ENCODE measurements around the gene IRGC. TPM values are rescaled to one million over a fixed set of nuclear protein-coding genes. Genes with fewer than 3 reads are reported as not detected.
A peak's percentile ranks its signal among the peaks of the same experiment; 100 is the strongest.
"Not testable (repeated sequence)": the region's sequence is repeated elsewhere in the genome, so short reads cannot be mapped to it uniquely, and the experiment has no call there.

IRGC gene
- total and polyA plus RNA-seq, 2 experiments from 2014 or later, result not detected

GRCh38 chr19:43763473-43763939, 47.6 kb downstream of the IRGC start:
- TF ChIP-seq, protein P1, sequence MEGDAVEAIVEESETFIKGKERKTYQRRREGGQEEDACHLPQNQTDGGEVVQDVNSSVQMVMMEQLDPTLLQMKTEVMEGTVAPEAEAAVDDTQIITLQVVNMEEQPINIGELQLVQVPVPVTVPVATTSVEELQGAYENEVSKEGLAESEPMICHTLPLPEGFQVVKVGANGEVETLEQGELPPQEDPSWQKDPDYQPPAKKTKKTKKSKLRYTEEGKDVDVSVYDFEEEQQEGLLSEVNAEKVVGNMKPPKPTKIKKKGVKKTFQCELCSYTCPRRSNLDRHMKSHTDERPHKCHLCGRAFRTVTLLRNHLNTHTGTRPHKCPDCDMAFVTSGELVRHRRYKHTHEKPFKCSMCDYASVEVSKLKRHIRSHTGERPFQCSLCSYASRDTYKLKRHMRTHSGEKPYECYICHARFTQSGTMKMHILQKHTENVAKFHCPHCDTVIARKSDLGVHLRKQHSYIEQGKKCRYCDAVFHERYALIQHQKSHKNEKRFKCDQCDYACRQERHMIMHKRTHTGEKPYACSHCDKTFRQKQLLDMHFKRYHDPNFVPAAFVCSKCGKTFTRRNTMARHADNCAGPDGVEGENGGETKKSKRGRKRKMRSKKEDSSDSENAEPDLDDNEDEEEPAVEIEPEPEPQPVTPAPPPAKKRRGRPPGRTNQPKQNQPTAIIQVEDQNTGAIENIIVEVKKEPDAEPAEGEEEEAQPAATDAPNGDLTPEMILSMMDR (IDR thresholded peaks at IDR 0.05; ENCODE audit: low read depth, low read length), result no peak
- H3K9me3 ChIP-seq (ENCODE audit: low read depth), result no peaks in the 10 kb centered on the region
- H3K36me3 ChIP-seq, result no peaks in the 10 kb centered on the region
- DNase-seq (ENCODE audit: low read depth in 1 of 2, low spot score in 1 of 2), result no peak
- no peak overlapping the region for H3K4me3 ChIP-seq
- H3K4me1 ChIP-seq (ENCODE audit: low read depth), result no peaks in the 10 kb centered on the region
- no peaks in the 10 kb centered on the region for H3K27me3 ChIP-seq
- no peak overlapping the region for H3K27ac ChIP-seq

- H3K27ac ChIP-seq; H3K27me3 ChIP-seq; H3K9me3 ChIP-seq (ENCODE audit: low read depth); DNase-seq (ENCODE audit: low read depth in 1 of 2, low spot score in 1 of 2); H3K4me3 ChIP-seq; H3K36me3 ChIP-seq; H3K4me1 ChIP-seq (ENCODE audit: low read depth): not testable (repeated sequence)
Observed at GRCh38 chr19:43764684-43765083, 48.8 kb downstream of the IRGC start.

DNA sequence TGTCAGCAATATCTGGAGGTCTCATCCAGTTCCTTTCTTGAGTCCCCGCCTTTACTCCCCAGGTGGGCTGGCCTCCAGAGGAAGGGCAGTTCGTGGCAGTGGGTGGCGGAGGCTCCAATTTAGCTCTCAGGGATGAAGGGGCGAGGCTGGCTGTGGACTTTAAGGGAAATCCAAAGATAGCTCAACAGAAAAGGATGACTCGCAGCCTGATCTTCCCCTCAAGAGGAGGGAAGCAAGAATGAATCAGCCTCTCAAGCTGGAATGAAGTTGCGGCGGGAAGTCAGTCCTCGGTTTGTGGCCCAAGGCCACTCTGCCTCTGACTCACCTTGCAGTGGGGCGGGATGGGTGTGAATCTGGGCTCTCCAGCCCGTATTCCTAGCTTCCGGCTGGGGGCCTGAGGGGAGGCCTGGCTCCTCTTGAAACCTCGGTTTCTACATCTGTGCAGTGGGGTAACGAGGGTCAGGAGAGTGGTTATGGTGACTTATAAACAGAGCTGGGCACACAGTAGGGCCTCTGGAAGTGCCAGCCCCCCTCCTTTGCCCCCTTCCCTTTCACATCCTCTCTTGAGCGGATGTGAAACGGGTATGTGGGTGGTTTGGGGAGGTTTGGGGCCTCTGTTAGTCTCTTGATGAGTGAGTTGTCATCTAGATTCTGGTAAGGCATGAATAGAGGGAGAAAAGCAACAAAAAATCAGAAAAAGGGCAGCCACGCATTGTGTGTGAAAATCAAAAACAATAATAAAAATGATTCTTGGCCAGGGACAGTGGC, 49.4 kb downstream of the IRGC start:
- Histone ChIP-seq H3K27ac (no peak overlapping the region), H3K36me3 (no peaks in the 10 kb centered on the region), H3K9me3 (ENCODE audit: low read depth) (no peaks in the 10 kb centered on the region), H3K4me1 (ENCODE audit: low read depth) (no peaks in the 10 kb centered on the region), H3K27me3 (peaks cover 16% of the 10 kb centered on the region), H3K4me3 (no peak overlapping the region)
- peak in 1 of 2 donors; percentile 89 for DNase-seq (ENCODE audit: low read depth in 1 of 2, low spot score in 1 of 2)
- TF ChIP-seq, protein P1 (IDR thresholded peaks at IDR 0.05; ENCODE audit: low read depth, low read length), result no peak

- Histone ChIP-seq H3K9me3 (ENCODE audit: low read depth) (no peaks in the 10 kb centered on the region), H3K4me1 (ENCODE audit: low read depth) (no peaks in the 10 kb centered on the region), H3K27me3 (peaks cover 30% of the 10 kb centered on the region), H3K4me3 (no peak overlapping the region), H3K27ac (no peak overlapping the region), H3K36me3 (no peaks in the 10 kb centered on the region)
- TF ChIP-seq, protein P1 (IDR thresholded peaks at IDR 0.05; ENCODE audit: low read depth, low read length), result no peak
- DNase-seq (ENCODE audit: low read depth in 1 of 2, low spot score in 1 of 2), result no peak
Observed at GRCh38 chr19:43766755-43767043, 50.8 kb downstream of the IRGC start.

DNA sequence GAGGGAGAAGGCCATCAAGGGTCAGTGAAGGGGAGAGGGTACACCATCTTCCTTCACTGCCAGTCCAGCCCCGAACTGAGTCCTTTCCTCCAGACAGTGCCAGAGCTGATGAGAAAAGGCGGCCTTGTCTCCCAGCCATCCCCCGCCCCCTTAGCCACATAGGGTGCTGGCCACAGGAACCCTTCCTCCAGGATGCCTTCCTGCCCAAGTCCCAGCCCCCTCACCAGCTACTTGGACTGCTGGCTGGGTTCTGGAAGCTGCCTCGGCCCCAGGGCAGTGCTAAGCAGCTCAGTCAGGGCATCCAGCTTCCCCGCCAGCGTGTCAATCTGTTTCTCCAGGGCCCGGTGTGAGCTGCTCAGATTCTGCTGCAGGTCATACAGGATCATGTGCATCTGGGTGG, 51.4 kb downstream of the IRGC start:
- no peaks in the 10 kb centered on the region for H3K36me3 ChIP-seq
- peaks cover 36% of the 10 kb centered on the region for H3K27me3 ChIP-seq
- H3K4me3 ChIP-seq, result no peak overlapping the region
- H3K4me1 ChIP-seq (ENCODE audit: low read depth), result no peaks in the 10 kb centered on the region
- no peak overlapping the region for H3K27ac ChIP-seq
- TF ChIP-seq, protein P1 (IDR thresholded peaks at IDR 0.05; ENCODE audit: low read depth, low read length), result no peak
- no peak for DNase-seq (ENCODE audit: low read depth in 1 of 2, low spot score in 1 of 2)
- H3K9me3 ChIP-seq (ENCODE audit: low read depth), result no peaks in the 10 kb centered on the region

DNA sequence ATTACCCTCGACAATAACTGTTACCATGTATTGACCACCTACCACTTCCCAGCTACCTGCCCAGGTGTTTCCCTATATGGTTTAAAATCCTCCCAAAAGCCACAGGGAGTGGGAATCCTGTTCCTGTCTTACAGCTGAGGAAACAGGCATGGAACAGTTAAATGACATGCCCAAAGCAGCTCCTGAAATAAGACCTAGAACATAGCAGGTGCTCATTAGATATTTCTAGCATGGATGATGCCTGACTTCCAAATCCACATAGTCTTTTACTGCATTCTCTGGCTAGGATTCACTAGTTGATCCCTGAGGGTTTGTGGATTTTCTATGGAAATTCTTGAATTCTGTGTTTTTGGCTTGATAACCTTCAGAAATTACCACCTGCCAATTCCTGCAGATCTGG, 51.9 kb downstream of the IRGC start:
- DNase-seq (ENCODE audit: low read depth in 1 of 2, low spot score in 1 of 2), result no peak
- peaks cover 41% of the 10 kb centered on the region for H3K27me3 ChIP-seq
- no peaks in the 10 kb centered on the region for H3K36me3 ChIP-seq
- H3K27ac ChIP-seq, result no peak overlapping the region
- H3K4me3 ChIP-seq, result no peak overlapping the region
- H3K4me1 ChIP-seq (ENCODE audit: low read depth), result no peaks in the 10 kb centered on the region
- TF ChIP-seq, protein P1 (IDR thresholded peaks at IDR 0.05; ENCODE audit: low read depth, low read length), result no peak
- H3K9me3 ChIP-seq (ENCODE audit: low read depth), result no peaks in the 10 kb centered on the region

Measured in cardiac muscle cell (in vitro differentiated cells and primary cell).